ENCODE data around the gene CALHM3. TPM values are rescaled to one million over a fixed set of nuclear protein-coding genes. Genes with fewer than 3 reads are reported as not detected.

CALHM3 gene
- polyA plus RNA-seq, 3 donors: not detected

DNA sequence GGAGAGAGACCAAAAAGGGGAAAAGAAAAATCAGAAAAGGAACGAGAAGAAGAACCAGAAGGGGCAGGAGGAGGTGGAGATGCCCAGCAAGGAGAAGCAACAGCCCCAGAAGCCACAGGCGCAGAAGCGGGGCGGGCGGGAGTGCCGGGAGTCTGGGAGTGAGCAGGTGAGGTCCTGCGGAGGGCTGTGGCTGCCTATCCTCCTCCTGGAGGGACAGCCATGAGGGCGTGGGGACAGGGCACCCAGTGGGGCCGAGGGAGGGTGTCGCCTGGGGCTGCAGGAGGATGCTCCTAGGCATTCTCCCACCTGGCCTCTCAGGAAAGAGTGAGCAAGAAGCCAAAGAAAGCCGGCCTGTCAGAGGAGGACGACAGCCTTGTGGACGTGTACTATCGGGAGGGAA lies 38.6 kb downstream of the CALHM3 start:
- no peak for DNase-seq (ENCODE audit: extremely low read depth in 1 of 11, low read depth in 9 of 11, low spot score in 4 of 11)

DNA sequence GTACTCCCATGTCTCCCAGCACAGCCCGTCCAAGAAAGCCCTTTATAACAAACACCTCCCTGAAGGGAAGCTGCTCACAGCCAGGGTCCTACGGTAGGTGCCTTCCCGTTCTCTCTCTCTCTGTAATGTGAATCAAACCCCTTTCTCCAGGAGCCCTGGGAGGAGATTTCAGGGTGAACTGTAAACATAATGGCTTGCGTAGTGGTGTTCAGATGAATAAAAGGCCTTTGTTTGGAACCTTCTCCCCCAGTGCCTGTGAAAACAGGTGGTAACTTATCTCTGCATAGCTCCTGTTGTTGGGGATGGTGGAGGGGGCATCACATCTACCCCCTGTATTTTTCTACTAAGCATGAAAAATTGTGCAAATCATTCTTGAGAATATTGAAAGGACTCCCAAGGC lies 39.3 kb downstream of the CALHM3 start:
- DNase-seq (ENCODE audit: extremely low read depth in 1 of 11, low read depth in 9 of 11, low spot score in 4 of 11): no peak

DNA sequence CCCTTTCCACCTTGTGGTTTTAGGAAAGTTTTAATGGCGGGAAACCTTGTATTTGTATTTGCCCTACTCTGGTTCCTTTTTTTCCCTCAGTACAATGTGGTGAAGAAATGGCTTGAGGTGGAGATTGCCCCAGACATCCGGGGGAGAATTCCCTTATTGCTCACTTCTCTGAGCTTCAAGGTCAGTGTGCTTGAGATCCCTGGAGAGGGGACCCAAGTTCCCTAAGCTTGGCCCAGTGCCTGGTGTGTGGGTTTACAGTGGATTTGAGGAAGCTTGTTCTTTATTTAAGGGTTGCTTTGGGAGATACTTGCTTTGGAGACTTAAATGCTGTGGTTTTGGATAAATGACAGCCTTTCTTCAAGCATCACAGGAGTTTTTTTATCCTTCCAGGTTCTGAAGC lies 45.2 kb downstream of the CALHM3 start:
- DNase-seq (ENCODE audit: extremely low read depth in 1 of 11, low read depth in 9 of 11, low spot score in 4 of 11): no peak

DNA sequence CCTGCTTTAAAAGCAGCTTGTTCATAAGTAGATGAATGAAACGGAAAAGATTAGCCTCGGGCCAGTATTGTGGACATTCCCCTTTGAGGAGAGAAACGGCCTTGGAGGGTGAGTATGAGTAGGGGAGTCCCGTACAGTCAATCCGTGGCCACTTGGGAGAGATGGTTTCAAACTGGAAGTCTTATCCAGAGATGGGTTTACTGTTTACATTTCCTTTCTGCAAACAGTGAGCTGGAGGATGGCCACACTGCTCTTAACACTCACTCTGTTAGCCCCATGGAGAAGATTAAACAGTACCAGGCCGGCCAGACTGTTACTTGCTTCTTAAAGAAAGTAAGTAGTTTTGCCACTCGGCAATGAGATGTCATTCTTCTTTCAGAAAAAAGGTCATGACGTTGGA lies 47.1 kb downstream of the CALHM3 start:
- no peak for DNase-seq (ENCODE audit: extremely low read depth in 1 of 11, low read depth in 9 of 11, low spot score in 4 of 11)

DNA sequence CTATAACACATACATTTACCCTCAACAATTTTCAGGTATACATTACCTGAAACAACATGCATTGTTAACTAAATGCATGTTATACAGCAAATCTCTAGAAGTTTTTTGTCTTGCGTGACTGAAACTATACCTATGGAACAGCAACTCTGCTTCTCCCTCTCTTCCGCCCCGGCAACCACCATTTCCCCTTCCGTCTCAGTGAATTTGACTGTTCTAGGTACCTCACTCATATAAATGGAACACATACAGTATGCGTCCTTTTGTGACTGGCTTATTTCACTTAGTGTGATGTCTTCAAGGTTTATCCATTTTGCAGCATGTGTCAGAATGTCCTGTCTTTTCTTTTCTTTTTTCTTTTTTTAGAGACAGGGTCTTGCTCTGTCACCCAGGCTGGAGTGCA lies 49.4 kb downstream of the CALHM3 start:
- DNase-seq (ENCODE audit: extremely low read depth in 1 of 11, low read depth in 9 of 11, low spot score in 4 of 11): no peak

DNA sequence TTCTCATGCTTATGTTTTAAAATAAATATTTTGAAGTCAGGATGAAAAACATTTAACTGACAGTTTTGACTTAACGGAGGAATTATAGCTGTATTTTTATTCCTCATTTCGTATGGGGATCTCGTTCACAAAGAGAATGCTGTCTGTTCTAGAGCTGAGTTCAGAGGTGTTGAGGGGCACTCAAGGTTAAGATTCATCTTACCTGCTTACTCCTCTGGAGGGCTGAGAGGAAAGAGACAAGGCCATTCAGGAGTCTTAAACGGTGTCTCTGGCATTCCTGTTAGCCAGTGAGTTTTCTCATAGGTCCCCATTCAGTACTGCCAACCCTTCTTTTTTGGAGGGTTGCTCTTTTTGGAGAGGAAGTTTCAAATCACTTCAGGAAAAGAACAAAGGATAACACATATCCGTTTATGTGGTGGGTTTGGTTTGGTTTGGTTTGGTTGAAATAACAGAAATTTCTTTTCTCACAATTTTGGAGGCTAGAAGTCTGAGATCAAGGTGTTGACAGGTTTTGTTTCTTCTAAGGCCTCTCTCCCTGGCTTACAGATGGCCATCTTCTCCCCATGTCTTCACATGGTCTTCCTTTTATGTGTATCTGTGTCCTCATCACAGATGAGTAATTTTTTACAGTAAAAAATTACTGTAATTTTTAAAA lies 49.9 kb downstream of the CALHM3 start:
- DNase-seq (ENCODE audit: extremely low read depth in 1 of 11, low read depth in 9 of 11, low spot score in 4 of 11): no peak

DNA sequence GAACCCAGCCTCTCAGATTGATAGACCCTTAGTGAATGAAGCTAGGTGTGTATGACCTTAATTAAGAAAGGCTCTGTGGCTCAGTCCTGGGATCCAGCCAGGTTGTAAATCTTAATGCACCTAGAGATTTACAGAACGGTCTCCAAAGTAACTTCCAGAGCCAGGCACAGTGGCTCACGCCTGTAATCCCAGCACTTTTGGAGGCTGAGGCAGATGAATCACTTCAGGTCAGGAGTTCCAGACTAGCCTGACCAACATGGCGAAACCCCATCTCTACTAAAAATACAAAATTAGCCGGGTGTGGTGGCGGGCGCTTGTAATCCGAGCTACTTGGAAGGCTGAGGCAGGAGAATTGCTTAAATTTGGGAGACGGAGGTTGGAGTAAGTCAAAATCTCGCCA lies 51.2 kb downstream of the CALHM3 start:
- DNase-seq (ENCODE audit: extremely low read depth in 1 of 11, low read depth in 9 of 11, low spot score in 4 of 11): no peak

DNA sequence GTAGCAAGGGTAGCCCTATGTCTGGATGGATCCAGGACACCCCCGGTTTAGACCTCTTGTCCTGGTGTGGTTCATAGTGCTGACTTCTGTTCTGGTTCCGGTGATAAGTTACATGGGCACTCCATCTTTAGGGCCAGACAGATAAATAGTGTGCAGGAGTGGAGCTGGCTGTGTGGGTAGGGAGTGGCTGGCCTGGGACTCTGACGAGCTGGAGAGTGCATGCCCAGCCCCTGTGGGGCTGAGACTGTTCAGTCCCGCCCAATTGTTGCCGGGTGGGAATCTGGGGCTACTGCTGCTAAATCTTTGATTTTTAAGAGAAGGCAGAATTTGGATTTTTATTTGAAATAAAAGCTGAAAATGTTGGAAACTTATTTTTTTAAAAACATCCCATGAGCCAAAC lies 55.3 kb downstream of the CALHM3 start:
- DNase-seq (ENCODE audit: extremely low read depth in 1 of 11, low read depth in 9 of 11, low spot score in 4 of 11): no peak

Other genes with a start within 250 kb of the CALHM3 start
- gene RPEL1, start 233.4 kb downstream of the CALHM3 start, polyA plus RNA-seq (ENCODE audit: insufficient read length in 3 of 3): under 1 TPM; 0.14 to 0.19 (median 0.17) TPM
- gene INA, start 202.1 kb downstream of the CALHM3 start, polyA plus RNA-seq (ENCODE audit: insufficient read length in 3 of 3): 1 to 10 TPM in 1 of 3 donors, under 1 TPM in 2; 0.54 to 1.1 (median 0.64) TPM
- gene PCGF6, start 128.1 kb downstream of the CALHM3 start, polyA plus RNA-seq (ENCODE audit: insufficient read length in 3 of 3): 10 to 100 TPM; 12.9 to 15.7 (median 13.9) TPM
- gene TAF5, start 111.3 kb downstream of the CALHM3 start, polyA plus RNA-seq (ENCODE audit: insufficient read length in 3 of 3): 1 to 10 TPM; 7.4 to 8.9 (median 8.2) TPM
- 100 to 1,000 TPM; 192 to 270 (median 233) TPM for gene ATP5MK, start 82.8 kb downstream of the CALHM3 start, polyA plus RNA-seq (ENCODE audit: insufficient read length in 3 of 3)
- gene PDCD11, start 82.6 kb downstream of the CALHM3 start, polyA plus RNA-seq (ENCODE audit: insufficient read length in 3 of 3): 10 to 100 TPM; 35.7 to 38.6 (median 36.7) TPM
- gene CALHM2, start 26.9 kb downstream of the CALHM3 start, polyA plus RNA-seq (ENCODE audit: insufficient read length in 3 of 3): 10 to 100 TPM; 13.2 to 14.4 (median 14.4) TPM
- under 1 TPM; 0.06 to 0.08 (median 0.08) TPM for gene CALHM1, start 20.3 kb downstream of the CALHM3 start, polyA plus RNA-seq (ENCODE audit: insufficient read length in 3 of 3)
- 1 to 10 TPM in 2 of 3 donors, under 1 TPM in 1; 0.90 to 2.4 (median 1.8) TPM for gene NEURL1, start 14.5 kb upstream of the CALHM3 start, polyA plus RNA-seq (ENCODE audit: insufficient read length in 3 of 3)

Data from renal cortex interstitium (tissue), 11 donors.